Measurements from ENCODE around the gene TMEM175.
"Not testable (repeated sequence)": the region's sequence is repeated elsewhere in the genome, so short reads cannot be mapped to it uniquely, and the experiment has no call there.

Gene TMEM175

GRCh38 chr4:989722-990471 lies 57.6 kb downstream of the TMEM175 start:
- DNase-seq (ENCODE audit: low read depth) = no peak

DNA sequence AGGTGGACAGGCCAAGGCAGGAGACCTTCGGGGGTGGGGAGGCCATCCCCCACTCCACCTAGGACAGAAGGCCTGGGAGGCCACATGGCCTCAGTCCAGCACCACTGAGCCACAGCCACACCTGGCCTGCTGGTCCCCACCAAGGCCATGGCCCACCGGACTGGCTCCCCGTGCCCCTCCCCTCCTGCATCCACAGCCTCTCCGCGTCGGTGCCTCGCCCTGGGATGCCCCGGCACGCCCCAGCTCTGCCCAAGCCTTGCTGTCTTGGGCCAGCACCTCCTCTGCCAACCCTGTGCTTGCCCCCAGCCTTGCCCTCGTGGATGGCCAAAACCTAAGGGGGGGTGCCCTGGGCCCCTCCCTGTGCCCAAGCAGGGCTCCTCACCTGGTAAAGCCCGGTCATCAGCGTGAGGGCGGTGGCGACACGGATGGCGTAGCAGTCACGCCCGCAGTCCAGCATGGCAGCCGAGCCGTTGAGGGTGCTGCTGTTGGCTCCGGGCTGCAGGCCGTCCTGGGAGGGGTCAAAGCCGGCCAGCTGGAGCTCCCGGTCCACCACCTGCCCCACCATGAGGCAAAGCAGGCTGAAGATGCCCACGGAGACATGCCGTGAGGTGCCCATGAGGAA lies 58.6 kb downstream of the TMEM175 start:
- DNase-seq (ENCODE audit: low read depth) = no peak

- no peak for DNase-seq (ENCODE audit: low read depth)
These were observed 59.4 kb downstream of the TMEM175 start for GRCh38 chr4:991451-992296.

- DNase-seq (ENCODE audit: low read depth) = no peak
These were observed 60.2 kb downstream of the TMEM175 start for GRCh38 chr4:992297-993110.

GRCh38 chr4:993111-994029 lies 61.1 kb downstream of the TMEM175 start, which contains the start of gene SLC26A1:
SLC26A1 (minus strand) TSS chr4:993404; CDS start chr4:991703, 1,701 bp downstream.
- DNase-seq (ENCODE audit: low read depth) = no peak

- no peak for DNase-seq (ENCODE audit: low read depth)
These were observed 63.2 kb downstream of the TMEM175 start for GRCh38 chr4:995311-996026.

DNA sequence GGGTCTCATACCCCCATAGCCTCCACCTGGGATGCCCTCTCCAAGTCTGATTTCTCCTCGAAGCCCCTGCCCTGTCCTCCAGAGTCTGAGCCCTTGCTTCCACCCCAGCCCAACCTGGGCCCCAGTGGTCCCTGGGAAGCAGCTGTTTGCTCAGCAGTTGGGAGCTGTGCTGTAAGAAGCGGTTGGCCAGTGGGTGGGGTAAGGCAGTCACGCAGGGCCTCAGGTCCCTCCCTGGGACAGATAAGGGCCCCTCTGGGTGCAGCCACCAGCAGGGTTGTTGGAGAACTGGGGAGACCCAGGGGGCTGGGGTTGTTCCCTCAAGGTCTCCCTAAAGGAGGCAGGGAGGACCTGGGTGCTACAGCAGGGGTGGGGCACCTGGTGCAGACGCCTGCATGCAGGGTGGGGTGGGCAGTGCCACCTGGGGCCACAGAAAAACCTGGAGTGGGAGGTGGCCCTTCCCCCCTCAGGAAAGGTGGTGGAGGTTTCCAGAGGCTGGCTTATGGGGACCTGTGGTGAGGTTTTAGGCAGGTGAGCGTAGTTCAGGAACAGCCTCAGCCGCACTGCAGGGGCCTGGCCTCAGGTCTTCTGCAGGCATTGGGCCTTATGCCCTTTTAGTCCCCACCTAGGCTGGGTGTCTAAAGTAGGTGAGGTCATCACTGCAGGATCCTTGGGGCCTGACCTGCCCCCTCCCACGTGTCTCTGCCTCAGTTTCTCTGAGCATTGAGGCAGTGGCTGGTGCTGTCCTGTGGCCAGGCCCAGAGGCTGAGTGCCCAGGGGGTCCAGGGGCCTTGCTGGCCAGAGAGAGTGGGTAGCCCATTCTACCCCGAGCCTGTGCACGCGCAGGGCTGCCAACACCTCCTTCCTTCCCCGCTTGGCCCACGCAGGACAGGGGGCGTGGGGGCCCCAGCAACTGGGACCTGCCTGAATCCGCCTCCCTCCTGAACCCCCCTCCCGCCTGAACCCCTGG lies 64.1 kb downstream of the TMEM175 start:
- DNase-seq (ENCODE audit: low read depth) = no peak

GRCh38 chr4:996997-997374 lies 64.7 kb downstream of the TMEM175 start:
- no peak for DNase-seq (ENCODE audit: low read depth)

DNA sequence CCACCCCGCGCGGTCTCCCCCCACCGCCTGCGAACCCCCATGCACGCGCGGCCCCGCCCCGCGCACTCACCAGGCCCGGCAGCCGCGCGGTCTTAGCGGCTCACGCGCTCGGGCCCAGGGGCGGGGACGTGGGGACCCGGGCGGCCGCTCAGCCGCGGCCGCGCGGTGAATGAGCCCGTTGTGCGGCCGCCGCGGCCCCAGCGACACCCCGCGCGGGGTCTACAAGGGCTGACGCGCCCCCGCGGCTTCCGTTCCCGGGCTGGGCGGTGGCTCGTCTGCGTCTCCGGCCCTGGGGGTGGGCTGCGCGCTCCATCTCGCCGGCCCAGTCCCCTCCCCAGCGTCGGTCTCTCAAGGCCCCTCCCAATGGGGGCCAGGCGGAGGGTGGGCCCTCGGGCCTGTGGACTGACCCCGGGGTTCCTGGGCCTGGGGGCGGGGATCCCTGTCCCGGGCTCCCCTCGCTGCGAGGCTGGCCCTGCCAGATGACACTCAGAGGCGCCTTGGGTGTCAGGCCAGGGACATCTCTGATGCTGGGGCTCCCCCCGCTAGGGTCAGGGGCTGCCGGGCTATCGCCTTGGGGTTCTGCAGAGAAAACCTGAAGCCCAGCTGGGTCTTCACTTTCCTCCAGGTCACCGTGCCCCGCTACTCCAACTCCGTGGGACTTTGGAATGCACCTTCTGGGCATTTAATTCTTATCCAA lies 65.3 kb downstream of the TMEM175 start:
- no peak for DNase-seq (ENCODE audit: low read depth)

DNA sequence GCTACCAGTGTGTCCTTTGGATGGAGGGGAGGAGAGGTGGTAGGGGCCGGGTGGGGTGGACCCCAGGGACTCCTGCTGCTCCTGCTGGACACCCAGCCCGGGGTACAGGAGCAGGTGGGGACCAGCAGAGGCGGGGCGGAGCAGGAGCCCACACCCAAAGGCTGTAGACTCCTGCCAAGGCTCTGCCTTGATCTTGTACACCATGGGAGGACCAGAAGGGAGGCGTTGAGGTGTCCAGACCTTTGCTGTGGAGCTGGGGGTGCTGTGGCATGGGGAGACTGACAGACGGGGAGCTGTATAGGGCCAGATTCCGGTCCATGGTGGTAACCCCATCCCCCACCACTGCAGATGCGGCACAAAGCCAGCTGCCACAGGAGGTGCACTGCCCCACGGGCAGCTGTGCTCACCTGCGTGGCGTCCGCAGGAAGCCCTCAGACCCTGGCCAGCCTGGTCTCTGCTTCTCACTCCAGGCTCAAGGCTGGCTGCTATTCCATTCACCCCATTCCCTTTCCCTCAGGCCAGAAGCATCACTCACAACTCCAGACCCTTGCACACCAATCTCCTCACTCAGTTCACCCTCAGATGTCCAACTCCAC lies 65.9 kb downstream of the TMEM175 start:
- DNase-seq (ENCODE audit: low read depth) = no peak

DNA sequence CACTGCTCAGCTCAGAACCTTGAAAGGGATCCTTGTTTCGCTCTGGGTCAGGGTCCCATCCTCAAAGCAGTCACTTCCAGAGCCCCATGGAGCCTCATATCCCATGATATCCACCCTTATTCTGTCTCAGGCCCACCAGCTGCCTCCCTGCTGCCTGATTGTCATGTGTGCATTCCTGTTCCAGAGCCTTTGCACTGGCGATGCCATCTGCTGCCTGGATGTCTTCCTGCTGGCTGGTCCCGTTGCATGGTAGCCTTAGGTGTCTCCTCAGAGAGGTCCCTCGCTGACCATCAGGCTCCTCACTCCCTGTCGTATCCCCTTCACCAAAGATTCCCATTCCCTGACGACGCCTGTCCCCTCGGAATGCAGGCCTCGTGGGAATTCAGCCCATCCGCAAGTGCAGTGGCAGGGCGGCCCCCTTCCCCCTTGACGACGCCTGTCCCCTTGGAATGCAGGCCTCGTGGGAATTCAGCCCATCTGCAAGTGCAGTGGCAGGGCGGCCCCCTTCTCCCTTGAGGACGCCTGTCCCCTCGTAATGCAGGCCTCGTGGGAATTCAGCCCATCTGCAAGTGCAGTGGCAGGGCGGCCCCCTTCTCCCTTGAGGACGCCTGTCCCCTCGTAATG lies 67.1 kb downstream of the TMEM175 start:
- DNase-seq (ENCODE audit: low read depth) = not testable (repeated sequence)

- DNase-seq (ENCODE audit: low read depth) = no peak
These were observed 67.7 kb downstream of the TMEM175 start for GRCh38 chr4:999882-1000425.

GRCh38 chr4:1000686-1001260 lies 68.5 kb downstream of the TMEM175 start:
- DNase-seq (ENCODE audit: low read depth) = no peak

DNA sequence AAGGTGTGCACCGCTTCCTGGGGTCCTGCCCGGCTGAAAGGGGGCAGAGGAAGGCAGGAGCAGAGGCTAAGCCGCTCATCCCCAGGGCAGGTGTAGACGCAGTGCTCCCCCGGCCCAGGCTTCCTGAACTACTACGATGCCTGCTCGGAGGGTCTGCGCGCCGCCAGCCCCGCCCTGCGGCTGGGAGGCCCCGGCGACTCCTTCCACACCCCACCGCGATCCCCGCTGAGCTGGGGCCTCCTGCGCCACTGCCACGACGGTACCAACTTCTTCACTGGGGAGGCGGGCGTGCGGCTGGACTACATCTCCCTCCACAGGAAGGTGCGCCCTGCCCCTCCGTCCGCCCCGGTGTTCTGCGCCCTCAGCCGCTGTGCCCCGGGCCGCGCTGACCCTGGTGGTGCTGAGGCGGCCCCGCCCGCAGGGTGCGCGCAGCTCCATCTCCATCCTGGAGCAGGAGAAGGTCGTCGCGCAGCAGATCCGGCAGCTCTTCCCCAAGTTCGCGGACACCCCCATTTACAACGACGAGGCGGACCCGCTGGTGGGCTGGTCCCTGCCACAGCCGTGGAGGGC lies 69.4 kb downstream of the TMEM175 start:
- DNase-seq (ENCODE audit: low read depth) = no peak

DNA sequence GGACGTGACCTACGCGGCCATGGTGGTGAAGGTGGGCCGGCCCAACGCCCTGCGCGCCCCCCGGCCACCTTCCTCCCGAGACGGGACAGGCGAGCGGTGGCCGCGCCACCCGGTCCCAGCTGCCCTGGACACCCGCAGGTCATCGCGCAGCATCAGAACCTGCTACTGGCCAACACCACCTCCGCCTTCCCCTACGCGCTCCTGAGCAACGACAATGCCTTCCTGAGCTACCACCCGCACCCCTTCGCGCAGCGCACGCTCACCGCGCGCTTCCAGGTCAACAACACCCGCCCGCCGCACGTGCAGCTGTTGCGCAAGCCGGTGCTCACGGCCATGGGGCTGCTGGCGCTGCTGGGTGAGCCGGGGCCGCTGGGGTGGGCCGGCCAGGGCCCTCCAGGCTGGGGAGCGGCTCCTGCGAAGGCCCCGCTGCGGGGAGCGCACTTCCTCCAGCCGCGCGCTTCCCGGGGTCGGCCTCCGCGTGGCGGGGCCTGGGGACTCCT lies 69.9 kb downstream of the TMEM175 start:
- no peak for DNase-seq (ENCODE audit: low read depth)

- DNase-seq (ENCODE audit: low read depth) = no peak
These were observed 70.5 kb downstream of the TMEM175 start for GRCh38 chr4:1002631-1003251.
